HFFc6 (cell line): ENCODE data around the gene FNDC8. TPM values are rescaled to one million over a fixed set of nuclear protein-coding genes. Genes with fewer than 3 reads are reported as not detected.
"Not testable (repeated sequence)": the region's sequence is repeated elsewhere in the genome, so short reads cannot be mapped to it uniquely, and the experiment has no call there.

Source experiments
- DNase-seq: peaks from one replicate; pipeline ENCODE4 v3.0.0-alpha.2; 2018
- H3K27ac Mint-ChIP-seq: 2 replicates; pipeline ENCODE4 v1.8.0; 2020; ENCODE audit warnings: mild to moderate bottlenecking, mixed read lengths
- H3K27me3 Mint-ChIP-seq: 2 replicates; pipeline ENCODE4 v1.8.0; 2021; ENCODE audit warnings: mild to moderate bottlenecking, moderate library complexity, mixed read lengths; ENCODE audit not compliant: insufficient read depth
- H3K36me3 Mint-ChIP-seq: 2 replicates; pipeline ENCODE4 v1.8.0; 2021; ENCODE audit warnings: low read depth, mixed read lengths
- H3K4me1 Mint-ChIP-seq: 2 replicates; pipeline ENCODE4 v1.8.0; 2020; ENCODE audit warnings: low read depth, mixed read lengths
- H3K4me3 Mint-ChIP-seq: 2 replicates; pipeline ENCODE4 v1.8.0; 2020; ENCODE audit warnings: mild to moderate bottlenecking, moderate library complexity, mixed read lengths
- H3K9me3 Mint-ChIP-seq: 2 replicates; pipeline ENCODE4 v1.8.0; 2020; ENCODE audit warnings: mild to moderate bottlenecking, mixed read lengths
- total RNA-seq, 6 experiments: library from RNA; stranded (reverse); fragmentation: NEBNext Ultra II Directional; extraction: Animal tissue kit (Norgen Biotek cat#: 25700); gene quantifications; 2 replicates in 1 of 6; 3 replicates in 5 of 6; pipeline ENCODE4 v1.2.3, GENCODE V29; 2021
- TF ChIP-seq, protein P1 (sequence below): fragments of 200-600 bp; sonication (generic); IDR thresholded peaks from 2 replicates; pipeline ENCODE4 v1.5.0; 2021; ENCODE audit warnings: antibody characterized with exemption, mild to moderate bottlenecking

The FNDC8 gene
- total RNA-seq, 6 experiments from 2014 or later = not detected

- peaks cover 18% of the 10 kb centered on the region for H3K4me1 Mint-ChIP-seq
- DNase-seq = peak; percentile 56
- TF ChIP-seq, protein P1, sequence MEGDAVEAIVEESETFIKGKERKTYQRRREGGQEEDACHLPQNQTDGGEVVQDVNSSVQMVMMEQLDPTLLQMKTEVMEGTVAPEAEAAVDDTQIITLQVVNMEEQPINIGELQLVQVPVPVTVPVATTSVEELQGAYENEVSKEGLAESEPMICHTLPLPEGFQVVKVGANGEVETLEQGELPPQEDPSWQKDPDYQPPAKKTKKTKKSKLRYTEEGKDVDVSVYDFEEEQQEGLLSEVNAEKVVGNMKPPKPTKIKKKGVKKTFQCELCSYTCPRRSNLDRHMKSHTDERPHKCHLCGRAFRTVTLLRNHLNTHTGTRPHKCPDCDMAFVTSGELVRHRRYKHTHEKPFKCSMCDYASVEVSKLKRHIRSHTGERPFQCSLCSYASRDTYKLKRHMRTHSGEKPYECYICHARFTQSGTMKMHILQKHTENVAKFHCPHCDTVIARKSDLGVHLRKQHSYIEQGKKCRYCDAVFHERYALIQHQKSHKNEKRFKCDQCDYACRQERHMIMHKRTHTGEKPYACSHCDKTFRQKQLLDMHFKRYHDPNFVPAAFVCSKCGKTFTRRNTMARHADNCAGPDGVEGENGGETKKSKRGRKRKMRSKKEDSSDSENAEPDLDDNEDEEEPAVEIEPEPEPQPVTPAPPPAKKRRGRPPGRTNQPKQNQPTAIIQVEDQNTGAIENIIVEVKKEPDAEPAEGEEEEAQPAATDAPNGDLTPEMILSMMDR = no peak
Observed at GRCh38 chr17:35167666-35168065, 46.3 kb downstream of the FNDC8 start.

DNA sequence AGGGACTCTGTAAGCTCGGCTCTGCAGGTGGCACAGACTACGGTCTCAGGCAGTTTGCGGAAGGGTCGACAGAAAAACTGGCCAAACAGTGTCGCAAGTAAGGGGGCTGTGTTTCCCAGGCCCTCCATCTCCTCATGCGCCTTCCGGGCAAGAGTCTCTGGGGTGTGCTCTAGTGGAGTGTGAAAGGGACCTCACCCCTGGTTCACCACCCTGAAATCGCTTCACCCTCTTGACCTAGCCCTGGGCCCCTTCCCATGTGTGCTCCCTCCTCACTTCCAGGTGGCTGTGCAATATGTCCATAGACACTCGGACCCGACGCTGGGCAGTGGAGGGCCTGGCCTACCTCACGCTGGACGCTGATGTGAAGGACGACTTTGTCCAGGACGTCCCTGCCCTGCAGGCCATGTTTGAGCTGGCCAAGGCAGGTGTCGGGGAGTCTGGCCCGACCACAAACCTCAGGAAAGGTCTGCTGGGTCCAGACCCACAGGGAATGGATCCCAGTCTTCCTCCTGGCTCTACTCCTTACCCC, 48.5 kb downstream of the FNDC8 start:
- TF ChIP-seq, protein P1 = no peak
- no peak overlapping the region for H3K27ac Mint-ChIP-seq
- no peak overlapping the region for H3K4me3 Mint-ChIP-seq

More at GRCh38 chr17:35167666-35168065, 46.3 kb downstream of the FNDC8 start:
- Mint-ChIP-seq H3K27me3 (peaks cover 9% of the 10 kb centered on the region), H3K27ac (no peak overlapping the region), H3K9me3 (no peaks in the 10 kb centered on the region), H3K36me3 (no peaks in the 10 kb centered on the region), H3K4me3 (no peak overlapping the region)

DNA sequence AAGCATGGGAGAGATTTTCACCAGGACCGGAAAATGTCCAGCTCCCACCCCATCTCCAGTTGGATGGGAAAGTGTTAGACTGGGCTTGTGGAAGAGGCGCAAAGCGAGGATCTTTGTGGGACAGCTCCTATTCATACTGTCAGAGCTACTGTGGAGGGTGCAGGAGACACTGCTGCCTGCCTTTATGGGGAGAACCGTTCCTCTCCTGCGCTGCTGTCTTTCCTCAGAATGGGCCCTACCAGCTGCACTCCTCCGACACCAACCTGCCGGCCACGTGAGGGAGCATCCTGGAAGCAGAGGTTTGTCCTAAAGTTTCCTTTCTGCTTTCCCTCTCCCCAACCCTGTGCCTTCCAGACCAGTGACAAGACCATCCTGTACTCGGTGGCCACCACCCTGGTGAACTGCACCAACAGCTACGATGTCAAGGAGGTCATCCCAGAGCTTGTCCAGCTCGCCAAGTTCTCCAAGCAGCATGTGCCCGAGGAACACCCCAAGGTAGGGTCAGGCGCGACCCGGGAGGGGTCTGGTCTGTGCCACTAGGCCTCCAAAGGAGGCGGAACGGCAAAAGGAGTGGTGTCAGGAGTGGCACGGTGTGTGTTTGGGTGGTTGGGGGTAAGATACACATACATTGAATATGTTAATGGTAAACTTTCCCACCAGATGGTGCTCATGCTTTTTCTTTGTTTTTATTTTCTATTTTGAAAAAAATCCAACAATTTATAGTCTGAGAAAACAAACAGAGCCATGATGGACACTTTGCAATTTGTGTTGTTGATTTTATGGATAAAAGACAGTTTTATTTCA, 49.8 kb downstream of the FNDC8 start:
- Mint-ChIP-seq H3K4me1 (peaks cover 18% of the 10 kb centered on the region), H3K27ac (no peak overlapping the region), H3K4me3 (no peak overlapping the region), H3K27me3 (peaks cover 19% of the 10 kb centered on the region), H3K9me3 (no peaks in the 10 kb centered on the region), H3K36me3 (no peaks in the 10 kb centered on the region)
- peak; percentile 45 for DNase-seq
- TF ChIP-seq, protein P1 = peak; percentile 75

More for the DNA sequence above, 48.5 kb downstream of the FNDC8 start:
- peaks cover 18% of the 10 kb centered on the region for H3K4me1 Mint-ChIP-seq
- H3K9me3 Mint-ChIP-seq = no peaks in the 10 kb centered on the region
- no peak for DNase-seq
- no peaks in the 10 kb centered on the region for H3K36me3 Mint-ChIP-seq
- peaks cover 11% of the 10 kb centered on the region for H3K27me3 Mint-ChIP-seq

GRCh38 chr17:35171834-35172233, 50.4 kb downstream of the FNDC8 start:
- H3K4me3 Mint-ChIP-seq = no peak overlapping the region
- no peaks in the 10 kb centered on the region for H3K9me3 Mint-ChIP-seq
- TF ChIP-seq, protein P1 = no peak
- no peak for DNase-seq
- peaks cover 18% of the 10 kb centered on the region for H3K4me1 Mint-ChIP-seq
- H3K36me3 Mint-ChIP-seq = no peaks in the 10 kb centered on the region
- H3K27ac Mint-ChIP-seq = no peak overlapping the region
- H3K27me3 Mint-ChIP-seq = peaks cover 24% of the 10 kb centered on the region

DNA sequence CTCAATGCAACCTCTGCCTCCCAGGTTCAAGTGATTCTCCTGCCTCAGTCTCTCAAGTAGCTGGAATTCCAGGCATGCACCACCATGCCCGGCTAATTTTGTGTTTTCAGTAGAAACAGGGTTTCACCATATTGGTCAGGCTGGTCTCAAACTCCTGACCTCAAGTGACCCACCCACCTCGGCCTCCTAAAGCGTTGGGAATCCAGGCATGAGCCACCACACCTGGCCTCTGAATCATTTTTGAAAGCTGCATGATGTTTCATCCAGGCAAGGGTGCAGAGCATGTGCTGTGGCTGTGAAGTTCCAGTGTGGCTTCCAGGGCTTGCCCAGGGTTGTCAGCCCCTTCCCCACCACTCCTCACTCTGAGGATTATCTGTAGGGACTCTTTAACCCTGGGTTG, 50.9 kb downstream of the FNDC8 start:
- Mint-ChIP-seq H3K27me3 (peaks cover 24% of the 10 kb centered on the region), H3K4me1 (peaks cover 15% of the 10 kb centered on the region)
- DNase-seq, H3K27ac Mint-ChIP-seq, H3K36me3 Mint-ChIP-seq, H3K9me3 Mint-ChIP-seq, H3K4me3 Mint-ChIP-seq: not testable (repeated sequence)

DNA sequence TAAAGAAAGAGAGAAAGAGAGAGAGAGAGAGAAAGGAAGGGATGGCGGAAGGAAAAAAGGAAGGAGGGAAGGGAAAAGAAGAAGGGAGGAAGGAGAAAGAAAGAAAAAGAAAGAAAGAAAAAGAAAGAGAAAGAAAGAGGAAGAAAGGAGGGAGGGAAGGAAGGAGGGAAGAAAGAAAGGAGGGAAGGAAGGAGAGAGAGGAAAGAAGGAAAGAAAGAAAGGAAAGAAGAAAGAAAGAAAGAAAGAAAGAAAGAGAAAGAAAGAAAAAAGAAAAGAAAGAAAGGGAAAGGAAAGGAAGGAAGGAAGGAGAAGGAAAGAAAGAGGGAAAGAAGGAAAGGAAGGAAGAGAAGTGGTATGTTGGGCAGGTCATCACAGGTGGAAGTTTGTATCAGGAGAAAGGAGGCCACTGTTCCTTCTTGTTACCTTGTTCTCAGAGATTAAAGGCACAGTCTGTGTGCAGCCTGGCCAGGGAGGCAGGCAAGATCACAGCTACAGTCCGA, 53.5 kb downstream of the FNDC8 start:
- H3K27ac Mint-ChIP-seq = no peak overlapping the region
- H3K27me3 Mint-ChIP-seq = peaks cover 28% of the 10 kb centered on the region
- DNase-seq = no peak
- no peaks in the 10 kb centered on the region for H3K9me3 Mint-ChIP-seq
- TF ChIP-seq, protein P1 = no peak
- H3K36me3 Mint-ChIP-seq = no peaks in the 10 kb centered on the region
- H3K4me1 Mint-ChIP-seq = peaks cover 6% of the 10 kb centered on the region
- no peak overlapping the region for H3K4me3 Mint-ChIP-seq
